Glomerular endothelial cell (primary cell): ENCODE results near the gene RHAG. TPM values are rescaled to one million over a fixed set of nuclear protein-coding genes. Genes with fewer than 3 reads are reported as not detected.
"Not testable (repeated sequence)": the region's sequence is repeated elsewhere in the genome, so short reads cannot be mapped to it uniquely, and the experiment has no call there.

Experiments
- DNase-seq: peaks from one replicate; pipeline ENCODE4 v3.0.0-alpha.2; 2011; ENCODE audit warnings: low read depth, low spot score; ENCODE audit errors: extremely low read depth
- total RNA-seq: library from RNA; depleted of rRNA; stranded (reverse); fragments of >200 nt; gene quantifications from 2 replicates; pipeline ENCODE4 v1.2.3, GENCODE V29; 2015

Gene RHAG
- total RNA-seq, 1 donor from 2014 or later, result not detected

DNA sequence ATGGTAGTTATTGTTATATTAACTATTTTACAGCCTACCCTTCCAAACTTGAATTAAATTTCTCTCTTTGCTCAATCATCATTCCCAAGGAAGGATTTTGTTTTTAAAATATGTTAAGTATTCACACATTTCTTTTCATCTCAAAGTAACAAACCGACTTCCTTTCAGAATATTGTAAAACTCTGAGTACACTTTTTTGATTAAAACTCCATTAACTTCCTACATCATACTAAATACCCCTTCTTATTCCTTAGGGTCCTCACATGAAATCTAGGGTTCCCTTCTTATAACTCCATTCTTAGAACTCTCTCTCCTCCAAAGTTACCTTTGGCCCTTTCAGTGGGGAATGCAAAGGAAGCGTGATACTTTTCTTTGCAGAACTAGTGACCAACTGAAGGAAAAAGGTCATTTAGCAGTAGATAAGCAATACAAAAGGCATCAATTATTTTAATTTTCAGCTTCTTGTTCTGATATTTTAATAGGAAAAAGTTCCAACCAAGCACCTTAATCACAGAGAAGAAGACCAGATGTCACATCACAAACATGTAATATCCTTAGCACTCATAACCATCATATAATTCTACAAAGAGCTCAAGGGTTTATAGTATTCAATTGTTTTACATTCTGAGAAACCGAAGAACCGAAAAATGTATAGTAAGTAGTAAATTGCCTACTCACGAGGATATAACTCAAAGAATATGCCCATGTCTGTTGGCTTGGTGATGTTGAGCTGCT is 494 bp downstream of the RHAG start:
- no peak for DNase-seq

DNA sequence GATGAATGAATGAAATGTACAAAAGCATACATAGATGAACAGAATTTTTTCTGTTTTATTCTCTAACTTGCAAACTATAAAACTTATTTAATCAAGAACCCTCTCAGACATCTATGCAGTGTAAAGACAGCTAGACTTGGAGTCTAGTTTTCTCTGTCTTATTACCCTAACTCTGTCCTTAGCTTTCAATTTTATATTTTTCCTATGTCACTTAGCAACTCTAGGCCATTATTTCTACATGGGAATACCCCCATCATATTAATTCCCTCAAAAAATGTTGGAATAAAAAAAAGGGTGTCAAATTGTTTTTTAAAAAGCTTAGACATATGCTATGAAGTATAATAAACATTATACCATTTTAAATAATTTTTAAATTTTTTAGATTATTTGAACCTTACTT is 1.2 kb downstream of the RHAG start:
- DNase-seq, result no peak

DNA sequence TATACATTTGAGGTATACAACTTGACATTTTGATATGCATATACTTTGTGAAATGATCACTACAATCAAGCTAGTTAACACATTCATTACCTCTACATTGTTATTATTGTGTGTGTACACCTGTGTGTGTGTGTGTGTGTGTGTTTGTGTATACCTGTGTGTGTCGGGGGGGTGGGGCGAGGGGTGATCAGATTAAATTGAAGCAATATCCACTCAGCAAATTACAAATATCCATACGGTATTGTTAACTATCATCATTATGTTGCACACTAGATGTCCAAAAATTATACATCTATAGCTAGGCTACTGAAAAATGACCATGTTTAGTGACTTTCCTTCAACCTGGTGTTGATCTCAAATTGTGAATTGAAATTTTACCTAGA is 1.8 kb downstream of the RHAG start:
- no peak for DNase-seq

DNA sequence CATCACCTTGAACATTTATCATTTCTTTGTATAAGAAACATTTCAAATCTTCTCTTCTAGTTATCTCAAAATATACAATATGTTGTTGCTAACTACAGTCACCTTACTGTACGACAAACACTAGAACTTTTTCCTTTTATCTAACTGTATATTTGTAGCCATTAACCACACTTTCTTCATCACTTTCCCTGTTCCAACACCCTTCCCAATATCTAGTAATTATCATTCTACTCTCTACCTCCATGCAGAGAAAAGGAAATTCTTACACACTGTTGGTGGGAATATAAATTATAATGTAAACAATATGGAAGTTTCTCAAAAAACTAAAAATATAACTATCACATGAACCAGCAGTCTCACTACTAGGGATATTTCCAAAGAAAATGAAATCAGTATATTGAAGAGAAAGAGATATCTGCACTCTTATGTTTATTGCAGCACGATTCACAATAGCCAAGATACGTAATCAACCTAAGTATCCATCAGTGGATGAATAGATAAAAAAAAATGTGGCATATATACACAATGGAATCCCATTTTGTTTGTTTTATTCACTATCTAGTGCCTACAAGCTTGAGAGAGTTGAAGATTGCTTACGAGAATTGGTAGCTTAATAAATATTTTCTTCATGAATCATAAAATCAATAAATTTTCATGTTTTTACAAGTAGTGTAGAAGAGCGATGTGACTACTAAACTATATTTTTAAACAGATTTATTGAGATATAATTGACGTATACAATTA is 2.4 kb downstream of the RHAG start:
- no peak for DNase-seq

DNA sequence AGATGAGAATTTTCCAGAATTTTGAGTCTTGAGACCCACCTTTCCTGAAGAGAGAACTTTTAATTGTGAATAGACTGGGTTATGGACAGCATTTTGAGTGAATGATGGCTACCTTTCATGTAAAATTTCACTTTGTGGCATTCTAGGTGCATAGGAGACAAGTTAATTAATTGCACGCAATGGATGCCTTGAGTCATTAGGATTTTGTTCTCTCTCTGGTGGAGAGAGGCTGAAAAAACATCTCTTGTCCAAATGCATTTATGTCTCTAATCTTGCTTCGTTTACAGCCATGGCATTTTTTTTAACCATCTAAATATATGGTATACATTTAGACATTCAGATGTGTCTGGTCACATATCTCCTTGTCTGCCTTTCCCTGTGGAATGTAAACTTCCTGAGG is 3.1 kb downstream of the RHAG start:
- DNase-seq, result no peak

DNA sequence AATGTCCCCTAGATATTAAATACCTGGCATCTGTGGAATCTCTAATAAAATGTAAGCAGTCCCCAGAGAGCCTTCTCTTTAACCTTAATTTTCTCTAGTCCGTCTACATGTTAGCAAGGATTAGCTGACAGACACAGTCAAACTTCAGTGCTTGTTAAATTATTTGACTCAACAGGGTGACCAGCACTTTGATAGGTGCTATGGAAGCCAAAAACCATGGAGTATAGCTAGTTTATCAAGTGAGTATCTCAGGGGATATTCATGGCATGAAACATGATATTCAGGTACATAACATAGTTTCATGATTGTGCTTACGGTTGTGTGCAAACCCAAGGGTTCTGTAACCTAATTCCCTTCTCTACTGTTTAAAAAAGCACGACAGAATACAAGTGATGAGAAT is 3.9 kb downstream of the RHAG start:
- DNase-seq, result no peak

DNA sequence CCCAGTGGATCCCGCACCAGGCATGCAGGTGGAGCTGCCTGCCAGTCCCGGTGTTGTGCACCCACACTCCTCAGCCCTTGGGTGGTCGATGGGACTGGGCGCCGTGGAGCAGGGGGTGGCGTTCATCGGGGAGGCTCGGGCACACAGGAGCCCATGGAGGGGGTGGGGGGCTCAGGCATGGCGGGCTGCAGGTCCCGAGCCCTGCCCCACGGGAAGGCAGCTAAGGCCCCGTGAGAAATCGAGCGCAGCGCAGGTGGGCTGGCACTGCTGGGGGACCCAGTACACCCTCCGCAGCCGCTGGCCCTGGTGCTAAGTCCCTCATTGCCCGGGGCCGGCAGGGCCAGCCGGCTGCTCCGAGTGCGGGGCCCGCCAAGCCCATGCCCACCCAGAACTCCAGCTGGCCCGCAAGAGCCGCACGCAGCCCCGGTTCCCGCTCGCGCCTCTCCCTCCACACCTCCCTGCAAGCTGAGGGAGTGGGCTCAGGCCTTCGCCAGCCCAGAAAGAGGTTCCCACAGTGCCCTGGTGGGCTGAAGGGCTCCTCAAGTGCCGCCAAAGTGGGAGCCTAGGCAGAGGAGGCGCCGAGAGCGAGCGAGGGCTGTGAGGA is 7.1 kb downstream of the RHAG start:
- not testable (repeated sequence) for DNase-seq

DNA sequence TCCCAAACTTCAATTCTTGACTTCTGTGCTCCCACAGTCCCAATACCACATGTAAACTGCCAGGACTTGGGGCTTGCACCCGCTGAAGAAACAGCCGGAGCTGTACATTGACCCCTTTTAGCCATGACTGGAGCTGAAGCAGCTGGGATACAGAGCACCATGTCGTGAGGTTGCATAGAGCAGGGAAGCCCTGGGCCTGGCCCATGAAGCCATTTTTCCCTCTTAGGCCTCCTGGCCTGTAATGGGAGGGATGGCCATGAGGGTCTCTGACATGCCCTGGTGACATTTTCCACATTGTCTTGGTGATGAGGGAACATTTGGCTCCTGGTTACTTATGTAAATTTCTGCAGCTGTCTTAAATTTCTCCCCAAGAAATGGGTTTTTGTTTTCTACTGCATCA is 9.8 kb downstream of the RHAG start:
- DNase-seq, result no peak

DNA sequence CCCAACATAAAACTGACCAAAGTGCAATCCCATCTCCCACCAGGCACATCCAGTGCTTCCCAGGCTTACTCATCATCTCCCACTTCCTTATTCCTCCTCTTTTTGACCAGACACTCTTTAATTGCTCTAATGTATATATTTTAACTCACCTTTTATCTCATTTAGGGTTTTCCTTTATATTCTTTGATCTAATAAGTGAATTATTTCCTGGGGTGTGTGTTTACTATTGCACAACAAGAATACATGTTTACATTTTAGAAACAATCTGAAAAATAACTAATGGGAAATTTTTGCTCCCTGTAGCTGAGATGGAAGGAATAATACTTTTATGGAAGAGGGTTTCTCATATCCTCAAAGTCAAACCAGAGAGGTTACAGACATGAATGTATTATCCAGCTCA is 18.4 kb downstream of the RHAG start:
- no peak for DNase-seq

DNA sequence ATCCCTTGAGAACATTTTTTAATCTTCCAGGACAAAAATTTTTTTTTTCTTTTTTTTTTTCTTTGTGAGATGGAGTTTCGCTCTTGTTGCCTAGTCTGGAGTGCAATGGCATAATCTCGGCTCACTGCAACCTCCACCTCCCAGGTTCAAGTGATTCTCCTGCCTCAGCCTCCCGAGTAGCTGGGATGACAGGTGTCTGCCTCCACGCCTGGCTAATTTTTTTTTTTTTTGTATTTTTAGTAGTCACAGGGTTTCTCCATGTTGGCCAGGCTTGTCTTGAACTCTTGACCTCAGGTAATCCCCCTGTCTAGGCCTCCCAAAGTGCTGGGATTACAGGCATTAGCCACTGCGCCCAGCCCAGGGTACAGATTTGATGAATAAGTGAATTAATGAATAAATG is 22.5 kb downstream of the RHAG start:
- not testable (repeated sequence) for DNase-seq

DNA sequence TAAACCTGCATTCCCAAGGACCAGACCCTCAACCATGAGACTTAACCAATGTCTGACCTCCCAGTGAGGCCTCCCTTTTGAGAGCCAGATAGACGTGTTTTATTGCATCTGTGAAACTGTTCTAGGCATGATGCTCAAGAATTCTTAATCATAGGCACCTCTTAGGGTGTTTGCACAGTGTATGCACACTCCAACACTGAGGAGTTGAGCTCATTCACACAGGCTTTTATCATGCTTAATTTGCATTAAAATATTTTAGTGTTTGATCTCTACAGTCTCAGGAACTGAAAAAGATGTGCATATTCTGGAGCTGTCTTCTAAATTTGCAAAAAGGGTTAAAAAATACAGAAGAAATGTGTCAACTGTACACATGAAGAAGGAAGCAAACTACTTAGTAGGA is 27.4 kb downstream of the RHAG start:
- DNase-seq, result no peak

DNA sequence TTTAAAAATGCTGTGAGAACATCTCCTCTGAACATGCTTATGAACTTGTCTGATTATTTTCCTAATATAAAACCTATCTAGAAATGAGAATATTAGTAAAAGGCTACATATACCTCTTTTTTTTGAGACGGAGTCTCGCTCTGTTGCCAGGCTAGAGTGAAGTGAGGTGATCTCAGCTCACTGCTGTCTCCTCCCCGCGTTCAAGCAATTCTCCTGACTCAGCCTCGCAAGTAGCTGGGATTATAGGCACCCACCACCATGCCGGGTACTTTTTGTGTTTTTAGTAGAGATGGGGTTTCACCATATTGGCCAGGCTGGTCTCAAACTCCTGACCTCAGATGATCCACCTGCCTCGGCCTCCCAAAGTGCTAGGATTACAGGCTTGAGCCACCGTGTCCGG is 28.4 kb downstream of the RHAG start:
- DNase-seq, result not testable (repeated sequence)

DNA sequence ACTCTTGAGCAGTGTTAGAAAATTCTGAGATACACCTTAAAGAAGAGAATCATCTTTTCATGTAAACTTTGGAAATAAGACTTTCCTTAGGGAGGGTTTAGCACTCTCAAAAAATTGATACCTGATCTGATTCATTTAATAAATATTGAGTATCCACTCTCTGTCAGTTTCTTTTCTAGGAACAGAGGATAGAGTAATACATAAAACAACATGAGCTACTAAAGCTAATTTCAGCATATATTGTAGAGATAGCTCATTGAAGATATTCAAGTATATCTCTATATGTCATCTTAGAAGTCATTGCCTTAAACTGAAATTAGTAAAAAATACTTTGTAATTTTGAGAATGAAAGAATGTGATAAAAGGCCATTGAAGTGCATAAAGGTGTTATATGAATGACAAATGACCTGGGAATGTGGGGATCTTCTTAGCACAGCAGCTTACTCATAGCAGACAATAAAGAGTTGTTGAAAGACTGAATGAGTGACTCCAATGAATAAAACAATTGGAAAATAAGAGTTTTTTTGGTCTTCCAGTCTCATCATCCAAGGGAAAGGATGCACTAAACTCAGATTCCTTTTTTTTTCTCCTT is 29.2 kb downstream of the RHAG start:
- no peak for DNase-seq

DNA sequence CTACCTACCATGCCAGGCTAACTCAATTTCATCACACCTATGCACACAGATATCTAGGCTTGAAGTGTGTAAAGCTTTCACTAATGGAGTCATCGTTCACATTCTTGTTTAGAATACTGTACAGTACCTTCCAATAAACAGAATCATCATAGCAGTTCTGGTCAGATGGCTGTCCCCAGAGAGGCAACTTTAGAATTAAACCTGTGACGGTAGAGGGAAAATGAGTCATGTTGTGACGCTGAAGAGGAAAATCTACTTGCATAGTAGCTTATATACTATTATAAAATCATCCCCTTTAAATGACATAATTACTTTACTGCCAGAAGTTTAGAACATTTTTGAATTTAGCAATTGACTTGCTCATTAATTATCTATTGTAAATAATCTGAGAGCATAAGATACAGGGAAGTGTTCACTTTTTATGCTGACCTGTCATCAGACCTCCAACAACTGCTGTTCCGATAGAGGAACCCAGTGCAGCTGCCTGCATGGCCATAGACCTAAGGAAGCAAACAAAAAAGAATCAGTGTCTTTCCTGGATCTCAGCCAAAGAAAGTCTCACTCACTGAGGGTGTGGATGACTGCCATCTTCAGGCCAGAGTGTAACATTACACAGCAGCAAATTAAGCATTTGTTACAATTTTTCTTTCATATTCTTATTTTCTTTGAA is 29.8 kb downstream of the RHAG start:
- peak; percentile 84 for DNase-seq

DNA sequence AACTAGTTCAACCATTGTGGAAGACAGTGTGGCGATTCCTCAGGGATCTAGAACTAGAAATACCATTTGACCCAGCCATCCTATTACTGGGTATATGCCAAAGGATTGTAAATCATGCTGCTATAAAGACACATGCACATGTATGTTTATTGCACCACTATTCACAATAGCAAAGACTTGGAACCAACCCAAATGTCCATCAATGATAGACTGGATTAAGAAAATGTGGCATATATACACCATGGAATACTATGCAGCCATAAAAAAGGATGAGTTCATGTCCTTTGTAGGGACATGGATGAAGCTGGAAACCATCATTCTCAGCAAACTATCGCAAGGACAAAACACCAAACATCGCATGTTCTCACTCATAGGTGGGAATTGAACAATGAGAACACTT is 32.6 kb downstream of the RHAG start:
- DNase-seq, result not testable (repeated sequence)

DNA sequence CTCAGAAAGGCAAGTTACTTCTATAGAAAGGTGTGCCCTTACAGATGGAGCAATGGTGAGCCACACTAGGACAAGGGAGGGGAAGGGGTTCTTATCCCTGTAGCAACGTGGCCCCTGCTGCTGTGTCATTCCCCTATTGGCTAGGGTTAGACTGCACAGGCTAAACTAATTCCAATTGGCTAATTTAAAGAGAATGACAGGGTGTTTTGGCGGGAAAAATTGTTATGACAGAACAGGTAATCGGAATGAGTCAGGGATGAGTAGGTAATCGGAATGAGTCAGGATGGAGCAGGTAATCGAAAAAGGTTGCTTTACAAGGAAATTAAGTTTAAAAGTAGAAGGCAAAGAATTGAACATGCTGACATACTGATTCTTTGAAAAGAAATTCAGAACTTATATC is 49.4 kb downstream of the RHAG start:
- DNase-seq, result not testable (repeated sequence)

DNA sequence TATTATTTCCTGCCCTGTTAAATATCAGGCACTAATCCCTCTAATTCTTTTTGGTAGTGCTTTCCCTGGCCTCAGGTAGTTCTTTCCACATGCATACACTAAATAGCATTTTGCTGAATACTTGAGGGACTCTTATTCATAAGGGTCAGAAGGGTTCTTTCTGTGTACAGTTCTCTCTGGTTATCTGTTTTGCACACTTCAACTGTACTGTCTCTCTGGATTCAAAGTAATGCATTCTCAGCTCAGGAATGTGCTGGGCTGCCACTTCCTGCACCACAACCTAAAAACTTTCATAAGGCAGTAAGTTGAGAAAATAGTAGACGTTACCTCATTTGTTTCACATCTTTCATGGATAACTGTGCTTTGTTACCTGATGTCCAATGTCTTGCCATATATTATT is 54.1 kb downstream of the RHAG start:
- no peak for DNase-seq

DNA sequence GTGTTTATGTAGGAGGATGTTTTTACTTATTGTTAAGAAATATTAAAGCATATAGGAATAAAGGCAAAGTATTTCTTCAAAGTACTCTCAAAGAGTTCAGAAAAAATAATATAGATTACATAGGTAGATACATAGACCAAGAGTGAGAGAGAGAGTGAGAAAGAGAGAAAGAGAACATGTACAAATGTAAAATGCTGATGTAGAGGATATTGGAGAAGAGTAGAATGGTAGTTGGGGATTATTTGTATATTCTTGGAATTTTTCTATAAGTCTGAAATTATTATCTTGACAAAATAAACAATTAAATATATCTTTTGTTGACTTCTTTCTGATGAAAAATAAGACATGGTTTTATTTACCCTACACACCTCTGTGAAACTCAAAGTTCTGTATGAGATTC is 57.0 kb downstream of the RHAG start:
- no peak for DNase-seq

DNA sequence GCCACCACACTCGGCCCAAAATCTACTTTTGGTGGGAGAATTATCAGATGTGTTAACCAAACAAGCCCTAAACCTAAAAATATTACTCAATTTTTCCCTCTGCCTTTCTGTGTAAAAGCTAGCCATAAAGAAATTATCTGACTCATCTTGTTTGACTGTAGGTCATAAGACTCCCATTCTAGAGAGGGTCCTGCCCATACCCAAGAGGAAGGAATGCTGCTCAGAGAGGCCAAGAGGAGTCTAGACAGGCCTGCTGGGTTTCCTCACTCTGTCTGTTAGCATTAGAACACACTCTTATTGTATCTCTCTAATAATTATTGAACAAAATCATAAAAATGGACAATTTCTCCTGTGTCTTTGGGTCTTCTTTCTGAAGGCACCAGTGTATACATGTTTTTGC is 60.0 kb downstream of the RHAG start:
- no peak for DNase-seq

DNA sequence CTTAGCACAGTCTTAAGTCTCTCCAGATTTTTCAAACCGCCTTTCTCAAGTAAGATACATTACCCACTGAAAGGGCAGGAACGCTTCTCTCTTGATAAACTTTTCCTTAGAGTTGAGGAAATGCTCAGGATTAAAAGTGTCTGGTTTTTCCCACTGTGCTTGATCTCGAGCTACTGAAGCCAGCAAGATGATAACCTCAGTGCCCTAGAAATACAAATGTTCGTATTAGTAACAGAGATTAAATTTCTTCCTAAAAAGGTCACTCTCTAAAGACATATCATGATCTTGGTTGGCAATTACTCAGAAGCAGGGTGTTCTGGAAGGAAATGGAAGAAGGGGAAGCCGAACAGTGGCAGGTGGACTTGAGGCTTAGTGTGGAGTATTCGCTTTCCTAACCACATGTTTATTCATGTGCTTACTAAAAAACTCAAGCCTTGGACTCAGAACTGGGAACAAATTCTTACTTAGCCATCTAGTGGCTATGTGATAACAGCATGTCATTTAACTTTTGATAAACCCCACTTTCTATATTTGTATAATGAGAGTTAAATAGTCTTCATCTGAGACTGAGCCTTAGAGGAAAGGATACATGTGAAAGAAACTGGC is 66.1 kb downstream of the RHAG start:
- DNase-seq, result peak; percentile 60

DNA sequence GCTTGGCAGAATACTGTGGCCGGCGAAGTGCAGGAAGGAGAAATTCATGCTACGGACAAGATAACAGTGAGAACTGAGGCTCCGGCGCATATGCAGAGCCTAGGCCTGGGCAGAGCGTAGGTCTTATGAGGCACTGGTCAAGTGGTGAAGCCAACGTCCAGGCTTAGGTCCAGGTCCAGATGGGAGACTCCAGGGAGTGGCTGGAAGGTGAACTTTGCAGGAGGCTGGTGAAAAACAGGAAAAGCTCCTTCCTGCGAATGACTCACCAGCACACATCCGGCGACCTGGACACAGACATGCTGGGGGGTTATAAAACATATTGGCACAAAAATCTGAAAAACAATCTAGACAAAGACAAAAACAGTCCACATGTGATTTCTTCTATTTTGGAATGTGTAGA is 70.8 kb downstream of the RHAG start:
- DNase-seq, result peak; percentile 91
